Measurements from ENCODE around the gene PAK5. TPM values are rescaled to one million over a fixed set of nuclear protein-coding genes. Genes with fewer than 3 reads are reported as not detected.
A peak's percentile ranks its signal among the peaks of the same experiment; 100 is the strongest.

PAK5 gene
- total and polyA plus RNA-seq, 2 experiments from 2014 or later, result 0.57 to 1.1 TPM

DNA sequence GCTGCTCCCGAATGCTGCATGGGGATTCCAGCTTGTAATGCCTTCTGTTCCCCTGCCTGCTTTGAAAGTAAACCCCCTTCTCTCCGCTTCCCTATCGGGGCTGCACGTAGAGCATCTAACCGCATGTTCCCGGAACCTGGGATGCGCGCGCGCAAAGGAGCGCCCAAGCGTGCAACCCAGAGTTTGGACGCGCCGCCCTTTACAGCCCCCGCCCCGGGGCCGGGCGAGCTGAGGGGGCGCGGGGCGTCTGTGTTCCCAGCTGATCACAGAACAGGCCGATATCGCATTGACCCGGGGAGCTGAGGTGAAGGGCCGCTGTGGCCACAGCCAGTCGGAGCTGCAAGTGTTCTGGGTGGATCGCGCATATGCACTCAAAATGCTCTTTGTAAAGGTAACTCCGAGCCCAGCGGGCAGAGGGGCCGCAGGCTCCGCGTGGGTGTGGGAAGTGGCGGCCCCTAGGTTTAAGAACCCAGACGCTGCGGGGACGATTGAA, 323.1 kb downstream of the PAK5 start (continued):
- peak; percentile 84 for TF ChIP-seq EZH2 (IDR thresholded peaks at IDR 0.05; ENCODE audit: low read depth, unreplicated experiment)

DNA sequence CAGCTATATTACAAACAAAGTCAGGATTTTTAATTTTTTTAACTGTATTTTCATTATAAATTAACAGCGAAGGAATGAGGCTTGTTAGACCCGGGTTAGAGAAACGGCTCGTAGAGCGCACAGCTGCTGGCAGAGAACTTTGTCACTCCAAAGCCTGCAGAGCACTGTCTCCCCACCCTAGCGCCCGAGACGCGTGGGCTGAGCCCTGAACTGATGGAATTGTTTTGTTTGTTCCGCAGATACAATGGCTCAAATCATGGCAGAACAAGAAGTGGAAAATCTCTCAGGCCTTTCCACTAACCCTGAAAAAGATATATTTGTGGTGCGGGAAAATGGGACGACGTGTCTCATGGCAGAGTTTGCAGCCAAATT, 323.7 kb downstream of the PAK5 start:
- 0 out of 2 replicates have a peak, but pooled peaks cover 9% of the 10 kb centered on the region for H4K20me1 ChIP-seq (replicated peaks; ENCODE audit: insufficient read depth)
- H3K27me3 ChIP-seq (ENCODE audit: insufficient read depth), result peaks cover 100% of the 10 kb centered on the region
- peak overlapping the region; percentile 65 for H3K4me3 ChIP-seq
- H3K79me2 ChIP-seq (replicated peaks; ENCODE audit: insufficient read depth), result no peaks in the 10 kb centered on the region
- ATAC-seq, result no peak
- H2AFZ ChIP-seq, result no peak overlapping the region; the same call in 1 of the 2 replicates
- peaks cover 67% of the 10 kb centered on the region for H3K4me1 ChIP-seq (ENCODE audit: insufficient read depth)
- TF ChIP-seq, protein P1, sequence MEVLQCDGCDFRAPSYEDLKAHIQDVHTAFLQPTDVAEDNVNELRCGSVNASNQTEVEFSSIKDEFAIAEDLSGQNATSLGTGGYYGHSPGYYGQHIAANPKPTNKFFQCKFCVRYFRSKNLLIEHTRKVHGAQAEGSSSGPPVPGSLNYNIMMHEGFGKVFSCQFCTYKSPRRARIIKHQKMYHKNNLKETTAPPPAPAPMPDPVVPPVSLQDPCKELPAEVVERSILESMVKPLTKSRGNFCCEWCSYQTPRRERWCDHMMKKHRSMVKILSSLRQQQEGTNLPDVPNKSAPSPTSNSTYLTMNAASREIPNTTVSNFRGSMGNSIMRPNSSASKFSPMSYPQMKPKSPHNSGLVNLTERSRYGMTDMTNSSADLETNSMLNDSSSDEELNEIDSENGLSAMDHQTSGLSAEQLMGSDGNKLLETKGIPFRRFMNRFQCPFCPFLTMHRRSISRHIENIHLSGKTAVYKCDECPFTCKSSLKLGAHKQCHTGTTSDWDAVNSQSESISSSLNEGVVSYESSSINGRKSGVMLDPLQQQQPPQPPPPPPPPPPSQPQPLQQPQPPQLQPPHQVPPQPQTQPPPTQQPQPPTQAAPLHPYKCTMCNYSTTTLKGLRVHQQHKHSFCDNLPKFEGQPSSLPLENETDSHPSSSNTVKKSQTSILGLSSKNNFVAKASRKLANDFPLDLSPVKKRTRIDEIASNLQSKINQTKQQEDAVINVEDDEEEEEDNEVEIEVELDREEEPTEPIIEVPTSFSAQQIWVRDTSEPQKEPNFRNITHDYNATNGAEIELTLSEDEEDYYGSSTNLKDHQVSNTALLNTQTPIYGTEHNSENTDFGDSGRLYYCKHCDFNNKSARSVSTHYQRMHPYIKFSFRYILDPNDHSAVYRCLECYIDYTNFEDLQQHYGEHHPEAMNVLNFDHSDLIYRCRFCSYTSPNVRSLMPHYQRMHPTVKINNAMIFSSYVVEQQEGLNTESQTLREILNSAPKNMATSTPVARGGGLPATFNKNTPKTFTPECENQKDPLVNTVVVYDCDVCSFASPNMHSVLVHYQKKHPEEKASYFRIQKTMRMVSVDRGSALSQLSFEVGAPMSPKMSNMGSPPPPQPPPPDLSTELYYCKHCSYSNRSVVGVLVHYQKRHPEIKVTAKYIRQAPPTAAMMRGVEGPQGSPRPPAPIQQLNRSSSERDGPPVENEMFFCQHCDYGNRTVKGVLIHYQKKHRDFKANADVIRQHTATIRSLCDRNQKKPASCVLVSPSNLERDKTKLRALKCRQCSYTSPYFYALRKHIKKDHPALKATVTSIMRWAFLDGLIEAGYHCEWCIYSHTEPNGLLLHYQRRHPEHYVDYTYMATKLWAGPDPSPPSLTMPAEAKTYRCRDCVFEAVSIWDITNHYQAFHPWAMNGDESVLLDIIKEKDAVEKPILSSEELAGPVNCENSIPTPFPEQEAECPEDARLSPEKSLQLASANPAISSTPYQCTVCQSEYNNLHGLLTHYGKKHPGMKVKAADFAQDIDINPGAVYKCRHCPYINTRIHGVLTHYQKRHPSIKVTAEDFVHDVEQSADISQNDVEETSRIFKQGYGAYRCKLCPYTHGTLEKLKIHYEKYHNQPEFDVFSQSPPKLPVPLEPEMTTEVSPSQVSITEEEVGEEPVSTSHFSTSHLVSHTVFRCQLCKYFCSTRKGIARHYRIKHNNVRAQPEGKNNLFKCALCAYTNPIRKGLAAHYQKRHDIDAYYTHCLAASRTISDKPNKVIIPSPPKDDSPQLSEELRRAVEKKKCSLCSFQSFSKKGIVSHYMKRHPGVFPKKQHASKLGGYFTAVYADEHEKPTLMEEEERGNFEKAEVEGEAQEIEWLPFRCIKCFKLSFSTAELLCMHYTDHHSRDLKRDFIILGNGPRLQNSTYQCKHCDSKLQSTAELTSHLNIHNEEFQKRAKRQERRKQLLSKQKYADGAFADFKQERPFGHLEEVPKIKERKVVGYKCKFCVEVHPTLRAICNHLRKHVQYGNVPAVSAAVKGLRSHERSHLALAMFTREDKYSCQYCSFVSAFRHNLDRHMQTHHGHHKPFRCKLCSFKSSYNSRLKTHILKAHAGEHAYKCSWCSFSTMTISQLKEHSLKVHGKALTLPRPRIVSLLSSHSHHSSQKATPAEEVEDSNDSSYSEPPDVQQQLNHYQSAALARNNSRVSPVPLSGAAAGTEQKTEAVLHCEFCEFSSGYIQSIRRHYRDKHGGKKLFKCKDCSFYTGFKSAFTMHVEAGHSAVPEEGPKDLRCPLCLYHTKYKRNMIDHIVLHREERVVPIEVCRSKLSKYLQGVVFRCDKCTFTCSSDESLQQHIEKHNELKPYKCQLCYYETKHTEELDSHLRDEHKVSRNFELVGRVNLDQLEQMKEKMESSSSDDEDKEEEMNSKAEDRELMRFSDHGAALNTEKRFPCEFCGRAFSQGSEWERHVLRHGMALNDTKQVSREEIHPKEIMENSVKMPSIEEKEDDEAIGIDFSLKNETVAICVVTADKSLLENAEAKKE (CRISPR knock-in tag; IDR thresholded peaks at IDR 0.05), result no peak
- TF ChIP-seq, protein P2, sequence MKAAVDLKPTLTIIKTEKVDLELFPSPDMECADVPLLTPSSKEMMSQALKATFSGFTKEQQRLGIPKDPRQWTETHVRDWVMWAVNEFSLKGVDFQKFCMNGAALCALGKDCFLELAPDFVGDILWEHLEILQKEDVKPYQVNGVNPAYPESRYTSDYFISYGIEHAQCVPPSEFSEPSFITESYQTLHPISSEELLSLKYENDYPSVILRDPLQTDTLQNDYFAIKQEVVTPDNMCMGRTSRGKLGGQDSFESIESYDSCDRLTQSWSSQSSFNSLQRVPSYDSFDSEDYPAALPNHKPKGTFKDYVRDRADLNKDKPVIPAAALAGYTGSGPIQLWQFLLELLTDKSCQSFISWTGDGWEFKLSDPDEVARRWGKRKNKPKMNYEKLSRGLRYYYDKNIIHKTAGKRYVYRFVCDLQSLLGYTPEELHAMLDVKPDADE (IDR thresholded peaks at IDR 0.05), result no peak
- TF ChIP-seq EZH2 (IDR thresholded peaks at IDR 0.05; ENCODE audit: low read depth, unreplicated experiment), result no peak
- TF ChIP-seq EZH2phosphoT487 (IDR thresholded peaks at IDR 0.05; ENCODE audit: unreplicated experiment), result no peak
- TF ChIP-seq ZNF331 (CRISPR knock-in tag; IDR thresholded peaks at IDR 0.05; ENCODE audit: low read depth), result no peak
- no peak for TF ChIP-seq JUNB (IDR thresholded peaks at IDR 0.05; ENCODE audit: unreplicated experiment)
- TF ChIP-seq, protein P3, sequence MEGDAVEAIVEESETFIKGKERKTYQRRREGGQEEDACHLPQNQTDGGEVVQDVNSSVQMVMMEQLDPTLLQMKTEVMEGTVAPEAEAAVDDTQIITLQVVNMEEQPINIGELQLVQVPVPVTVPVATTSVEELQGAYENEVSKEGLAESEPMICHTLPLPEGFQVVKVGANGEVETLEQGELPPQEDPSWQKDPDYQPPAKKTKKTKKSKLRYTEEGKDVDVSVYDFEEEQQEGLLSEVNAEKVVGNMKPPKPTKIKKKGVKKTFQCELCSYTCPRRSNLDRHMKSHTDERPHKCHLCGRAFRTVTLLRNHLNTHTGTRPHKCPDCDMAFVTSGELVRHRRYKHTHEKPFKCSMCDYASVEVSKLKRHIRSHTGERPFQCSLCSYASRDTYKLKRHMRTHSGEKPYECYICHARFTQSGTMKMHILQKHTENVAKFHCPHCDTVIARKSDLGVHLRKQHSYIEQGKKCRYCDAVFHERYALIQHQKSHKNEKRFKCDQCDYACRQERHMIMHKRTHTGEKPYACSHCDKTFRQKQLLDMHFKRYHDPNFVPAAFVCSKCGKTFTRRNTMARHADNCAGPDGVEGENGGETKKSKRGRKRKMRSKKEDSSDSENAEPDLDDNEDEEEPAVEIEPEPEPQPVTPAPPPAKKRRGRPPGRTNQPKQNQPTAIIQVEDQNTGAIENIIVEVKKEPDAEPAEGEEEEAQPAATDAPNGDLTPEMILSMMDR (conservative IDR thresholded peaks at IDR 0.05; ENCODE audit: low read depth in 2 of 2), result no peak
- TF ChIP-seq POLR2AphosphoS5 (IDR thresholded peaks at IDR 0.05; ENCODE audit: low read depth), result no peak
- TF ChIP-seq ZNF114 (CRISPR knock-in tag; IDR thresholded peaks at IDR 0.05), result no peak
- TF ChIP-seq, protein P4, sequence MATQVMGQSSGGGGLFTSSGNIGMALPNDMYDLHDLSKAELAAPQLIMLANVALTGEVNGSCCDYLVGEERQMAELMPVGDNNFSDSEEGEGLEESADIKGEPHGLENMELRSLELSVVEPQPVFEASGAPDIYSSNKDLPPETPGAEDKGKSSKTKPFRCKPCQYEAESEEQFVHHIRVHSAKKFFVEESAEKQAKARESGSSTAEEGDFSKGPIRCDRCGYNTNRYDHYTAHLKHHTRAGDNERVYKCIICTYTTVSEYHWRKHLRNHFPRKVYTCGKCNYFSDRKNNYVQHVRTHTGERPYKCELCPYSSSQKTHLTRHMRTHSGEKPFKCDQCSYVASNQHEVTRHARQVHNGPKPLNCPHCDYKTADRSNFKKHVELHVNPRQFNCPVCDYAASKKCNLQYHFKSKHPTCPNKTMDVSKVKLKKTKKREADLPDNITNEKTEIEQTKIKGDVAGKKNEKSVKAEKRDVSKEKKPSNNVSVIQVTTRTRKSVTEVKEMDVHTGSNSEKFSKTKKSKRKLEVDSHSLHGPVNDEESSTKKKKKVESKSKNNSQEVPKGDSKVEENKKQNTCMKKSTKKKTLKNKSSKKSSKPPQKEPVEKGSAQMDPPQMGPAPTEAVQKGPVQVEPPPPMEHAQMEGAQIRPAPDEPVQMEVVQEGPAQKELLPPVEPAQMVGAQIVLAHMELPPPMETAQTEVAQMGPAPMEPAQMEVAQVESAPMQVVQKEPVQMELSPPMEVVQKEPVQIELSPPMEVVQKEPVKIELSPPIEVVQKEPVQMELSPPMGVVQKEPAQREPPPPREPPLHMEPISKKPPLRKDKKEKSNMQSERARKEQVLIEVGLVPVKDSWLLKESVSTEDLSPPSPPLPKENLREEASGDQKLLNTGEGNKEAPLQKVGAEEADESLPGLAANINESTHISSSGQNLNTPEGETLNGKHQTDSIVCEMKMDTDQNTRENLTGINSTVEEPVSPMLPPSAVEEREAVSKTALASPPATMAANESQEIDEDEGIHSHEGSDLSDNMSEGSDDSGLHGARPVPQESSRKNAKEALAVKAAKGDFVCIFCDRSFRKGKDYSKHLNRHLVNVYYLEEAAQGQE (IDR thresholded peaks at IDR 0.05; ENCODE audit: unreplicated experiment), result no peak
- no peak for TF ChIP-seq NANOG (IDR thresholded peaks at IDR 0.05; ENCODE audit: borderline replicate concordance)
- no peak for TF ChIP-seq CREB1 (CRISPR knock-in tag; IDR thresholded peaks at IDR 0.05; ENCODE audit: low read depth)
- no peak for TF ChIP-seq STAT1 (IDR thresholded peaks at IDR 0.05; ENCODE audit: unreplicated experiment)
- Mint-ChIP-seq H3K9me3 (no peaks in the 10 kb centered on the region; the same call in 1 of the 3 replicates), H3K27ac (no peak overlapping the region), H3K36me3 (ENCODE audit: low read depth) (peaks cover 13% of the 10 kb centered on the region; the same call in 2 of the 3 replicates), H3K4me1 (peaks cover 55% of the 10 kb centered on the region), H3K4me3 (peak overlapping the region; percentile 86), H3K27me3 (ENCODE audit: insufficient read depth, low read depth, poor library complexity) (peaks cover 58% of the 10 kb centered on the region)
- H3K27ac ChIP-seq (ENCODE audit: low read depth), result no peak overlapping the region
- H3K4me2 ChIP-seq, result peak overlapping the region; percentile 84
- H3K36me3 ChIP-seq (ENCODE audit: insufficient read depth), result no peaks in the 10 kb centered on the region
- no peaks in the 10 kb centered on the region for H3K9me2 ChIP-seq (ENCODE audit: insufficient read depth)
- DNase-seq (ENCODE audit: low spot score), result no peak
- H3F3A ChIP-seq (replicated peaks; ENCODE audit: low read depth), result peaks cover 6% of the 10 kb centered on the region; the same call in 1 of the 2 replicates
